Peyer's patch (tissue), 4 donors: ENCODE results near the gene SLC29A4. TPM values are rescaled to one million over a fixed set of nuclear protein-coding genes. Genes with fewer than 3 reads are reported as not detected.

Experiments used
- DNase-seq, 3 donors: peaks; one replicate each; pipeline ENCODE4 v3.0.0-alpha.2; 2017 to 2019
- H3K27ac ChIP-seq, 4 donors: fragments of 200-600 bp; sonication (generic); one replicate each; pipeline ENCODE4 v1.5.1; 2016 to 2019
- H3K27me3 ChIP-seq, 2 donors: fragments of 200-600 bp; sonication (generic); one replicate each; pipeline ENCODE4 v1.5.1; 2019
- H3K36me3 ChIP-seq, 3 donors: fragments of 200-600 bp; sonication (generic); one replicate each; pipeline ENCODE4 v1.5.1; 2016 to 2019
- H3K4me1 ChIP-seq, 4 donors: fragments of 200-600 bp; sonication (generic); one replicate each; pipeline ENCODE4 v1.5.1; 2016 to 2019
- H3K4me3 ChIP-seq, 4 donors: fragments of 200-600 bp; sonication (generic); 1 replicate in 3 of 4; 2 replicates in 1 of 4; pipeline ENCODE4 v1.5.1; 2016 to 2019; ENCODE audit warnings: mild to moderate bottlenecking in 1 of 4
- H3K9me3 ChIP-seq, 4 donors: fragments of 200-600 bp; sonication (generic); one replicate each; pipeline ENCODE4 v1.5.1; 2016 to 2019; ENCODE audit warnings: mild to moderate bottlenecking in 1 of 4
- CTCF ChIP-seq, 6 experiments: fragments of 450-650 bp in 4 of 6; fragments of 200-600 bp in 2 of 6; sonication (generic) in 1 of 6; IDR thresholded peaks; one replicate each; pipeline ENCODE4 v1.5.1; 2017 to 2019; ENCODE audit warnings: antibody characterized with exemption in 6 of 6, mild to moderate bottlenecking in 3 of 6, moderate library complexity in 1 of 6
- POLR2A ChIP-seq, 2 donors: fragments of 450-650 bp; IDR thresholded peaks; one replicate each; pipeline ENCODE4 v1.5.1; 2017; ENCODE audit warnings: antibody characterized with exemption in 2 of 2, mild to moderate bottlenecking in 2 of 2, moderate library complexity in 2 of 2
- total RNA-seq, 4 donors: library from RNA; depleted of rRNA; stranded (reverse); fragments of >200 nt; gene quantifications; one replicate each; pipeline ENCODE4 v1.1.0, GENCODE V29; 2016

Gene SLC29A4
- total RNA-seq, 4 donors from 2014 or later: 3.2 to 12.4 (median 4.6) TPM

GRCh38 chr7:5296015-5296610 lies 13.4 kb downstream of the SLC29A4 start:
- H3K4me3 ChIP-seq: no peak overlapping the region
- H3K4me1 ChIP-seq: peaks cover 0 to 6% (median 3%) of the 10 kb centered on the region in 4 donors
- no peaks in the 10 kb centered on the region for H3K36me3 ChIP-seq
- no peak overlapping the region for H3K27ac ChIP-seq
- H3K27me3 ChIP-seq: no peaks in the 10 kb centered on the region
- no peak for DNase-seq
- TF ChIP-seq CTCF (IDR thresholded peaks at IDR 0.05): no peak
- TF ChIP-seq POLR2A (IDR thresholded peaks at IDR 0.05): no peak
- H3K9me3 ChIP-seq: peaks cover 0 to 4% (median 0%) of the 10 kb centered on the region in 4 donors

GRCh38 chr7:5296611-5297226 lies 14.0 kb downstream of the SLC29A4 start:
- H3K4me3 ChIP-seq: peak overlapping the region; percentile 7 to 33 (median 28)
- no peak overlapping the region for H3K27ac ChIP-seq
- H3K27me3 ChIP-seq: no peaks in the 10 kb centered on the region
- TF ChIP-seq POLR2A (IDR thresholded peaks at IDR 0.05) (no peak), CTCF (IDR thresholded peaks at IDR 0.05) (no peak)
- peaks cover 0 to 6% (median 3%) of the 10 kb centered on the region in 4 donors for H3K4me1 ChIP-seq
- peaks cover 0 to 4% (median 0%) of the 10 kb centered on the region in 4 donors for H3K9me3 ChIP-seq
- H3K36me3 ChIP-seq: no peaks in the 10 kb centered on the region
- DNase-seq: peak in 2 of 3 donors; percentile 47 to 60

- no peaks in the 10 kb centered on the region for H3K36me3 ChIP-seq
These were observed 17.6 kb downstream of the SLC29A4 start for GRCh38 chr7:5300366-5300765.

GRCh38 chr7:5302577-5302976 lies 19.8 kb downstream of the SLC29A4 start:
- H3K27ac ChIP-seq: no peak overlapping the region
- no peaks in the 10 kb centered on the region for H3K27me3 ChIP-seq
- DNase-seq: no peak
- no peaks in the 10 kb centered on the region for H3K4me1 ChIP-seq
- peaks cover 0 to 4% (median 0%) of the 10 kb centered on the region in 3 donors for H3K36me3 ChIP-seq
- no peak overlapping the region for H3K4me3 ChIP-seq
- no peaks in the 10 kb centered on the region for H3K9me3 ChIP-seq
- TF ChIP-seq POLR2A (IDR thresholded peaks at IDR 0.05) (no peak), CTCF (IDR thresholded peaks at IDR 0.05) (peak in 1 of 6 experiments; percentile 4)

More at GRCh38 chr7:5300366-5300765, 17.6 kb downstream of the SLC29A4 start:
- no peak overlapping the region for H3K27ac ChIP-seq
- TF ChIP-seq POLR2A (IDR thresholded peaks at IDR 0.05) (no peak), CTCF (IDR thresholded peaks at IDR 0.05) (no peak)
- no peaks in the 10 kb centered on the region for H3K27me3 ChIP-seq
- DNase-seq: no peak
- no peaks in the 10 kb centered on the region for H3K9me3 ChIP-seq
- peaks cover 0 to 6% (median 3%) of the 10 kb centered on the region in 4 donors for H3K4me1 ChIP-seq
- H3K4me3 ChIP-seq: no peak overlapping the region

GRCh38 chr7:5303061-5303460 lies 20.3 kb downstream of the SLC29A4 start:
- Histone ChIP-seq H3K4me1 (no peaks in the 10 kb centered on the region), H3K27ac (no peak overlapping the region), H3K9me3 (no peaks in the 10 kb centered on the region), H3K4me3 (no peak overlapping the region), H3K36me3 (peaks cover 0 to 9% (median 0%) of the 10 kb centered on the region in 3 donors), H3K27me3 (no peaks in the 10 kb centered on the region)
- DNase-seq: no peak
- TF ChIP-seq CTCF (IDR thresholded peaks at IDR 0.05) (no peak), POLR2A (IDR thresholded peaks at IDR 0.05) (no peak)
